Liver (tissue), 9 donors: ENCODE measurements around the gene SLC24A3. TPM values are rescaled to one million over a fixed set of nuclear protein-coding genes. Genes with fewer than 3 reads are reported as not detected.

Experiments
- DNase-seq: peaks from one replicate; pipeline ENCODE4 v3.0.0-alpha.2; 2017; ENCODE audit warnings: low spot score
- H3K27ac ChIP-seq, 2 donors: one replicate each; pipeline ENCODE4 v1.7.0; 2013; ENCODE audit warnings: inconsistent platforms in 2 of 2, low read length in 2 of 2, control low read depth in 1 of 2, low read depth in 1 of 2, mild to moderate bottlenecking in 1 of 2
- H3K27me3 ChIP-seq, 4 donors: one replicate each; pipeline versions ENCODE4 v1.6.1 to v1.7.0; 2013; ENCODE audit warnings: low read length in 3 of 4, inconsistent platforms in 1 of 4, mild to moderate bottlenecking in 1 of 4, moderate library complexity in 1 of 4; ENCODE audit not compliant: control insufficient read depth in 4 of 4, insufficient read depth in 4 of 4
- H3K36me3 ChIP-seq, 4 donors: one replicate each; pipeline versions ENCODE4 v1.6.1 to v1.7.0; 2013; ENCODE audit warnings: low read length in 3 of 4, mild to moderate bottlenecking in 3 of 4, low read depth in 1 of 4, moderate library complexity in 1 of 4; ENCODE audit not compliant: control insufficient read depth in 4 of 4, insufficient read depth in 3 of 4
- H3K4me1 ChIP-seq, 4 donors: one replicate each; pipeline versions ENCODE4 v1.6.1 to v1.7.0; 2013; ENCODE audit warnings: low read length in 3 of 4, mild to moderate bottlenecking in 3 of 4, moderate library complexity in 1 of 4; ENCODE audit not compliant: control insufficient read depth in 4 of 4, insufficient read depth in 4 of 4
- H3K4me3 ChIP-seq, 3 donors: one replicate each; pipeline versions ENCODE4 v1.6.1 to v1.7.0; 2013; ENCODE audit warnings: low read length in 3 of 3, control low read depth in 1 of 3, low read depth in 1 of 3, mild to moderate bottlenecking in 1 of 3
- H3K9ac ChIP-seq, 2 donors: one replicate each; pipeline ENCODE4 v1.7.0; 2013; ENCODE audit warnings: low read length in 2 of 2, mild to moderate bottlenecking in 2 of 2, moderate library complexity in 2 of 2, control low read depth in 1 of 2, low read depth in 1 of 2
- H3K9me3 ChIP-seq, 4 donors: one replicate each; pipeline versions ENCODE4 v1.6.1 to v1.7.0; 2013; ENCODE audit warnings: low read length in 3 of 4; ENCODE audit not compliant: control insufficient read depth in 4 of 4
- EGR1 ChIP-seq, 2 donors: IDR thresholded peaks; 2 replicates each; pipeline ENCODE4 v1.6.1; 2016 to 2018; ENCODE audit warnings: antibody characterized with exemption in 2 of 2, low read depth in 2 of 2
- FOXA1 ChIP-seq: IDR thresholded peaks from 2 replicates; pipeline ENCODE4 v1.6.1; 2016; ENCODE audit warnings: antibody characterized with exemption
- FOXA2 ChIP-seq: IDR thresholded peaks from 2 replicates; pipeline ENCODE4 v1.6.1; 2016; ENCODE audit warnings: antibody characterized with exemption
- GABPA ChIP-seq, 2 donors: IDR thresholded peaks in 1 of 2; conservative IDR thresholded peaks in 1 of 2; 2 replicates each; pipeline ENCODE4 v1.6.1; 2016; ENCODE audit warnings: antibody characterized with exemption in 2 of 2, mild to moderate bottlenecking in 1 of 2, moderate library complexity in 1 of 2
- HNF4A ChIP-seq, 2 donors: conservative IDR thresholded peaks; 2 replicates each; pipeline ENCODE4 v1.6.1; 2016; ENCODE audit warnings: antibody characterized with exemption in 2 of 2, mild to moderate bottlenecking in 2 of 2
- HNF4G ChIP-seq: IDR thresholded peaks from 2 replicates; pipeline ENCODE4 v1.6.1; 2016; ENCODE audit warnings: antibody characterized with exemption
- JUND ChIP-seq, 2 donors: IDR thresholded peaks; 2 replicates each; pipeline ENCODE4 v1.6.1; 2016; ENCODE audit warnings: antibody characterized with exemption in 2 of 2
- NR2F2 ChIP-seq: IDR thresholded peaks from 2 replicates; pipeline ENCODE4 v1.6.1; 2016; ENCODE audit warnings: antibody characterized with exemption
- RAD21 ChIP-seq, 2 donors: IDR thresholded peaks; 2 replicates each; pipeline ENCODE4 v1.6.1; 2016; ENCODE audit warnings: antibody characterized with exemption in 2 of 2, mild to moderate bottlenecking in 2 of 2
- RXRA ChIP-seq, 2 donors: IDR thresholded peaks; 2 replicates each; pipeline ENCODE4 v1.6.1; 2017 to 2018; ENCODE audit warnings: antibody characterized with exemption in 2 of 2, mild to moderate bottlenecking in 1 of 2
- SP1 ChIP-seq: IDR thresholded peaks from 2 replicates; pipeline ENCODE4 v1.6.1; 2018; ENCODE audit warnings: antibody characterized with exemption, mild to moderate bottlenecking
- TAF1 ChIP-seq: conservative IDR thresholded peaks from 2 replicates; pipeline ENCODE4 v1.6.1; 2016; ENCODE audit warnings: antibody characterized with exemption, mild to moderate bottlenecking
- YY1 ChIP-seq: IDR thresholded peaks from 2 replicates; pipeline ENCODE4 v1.6.1; 2016; ENCODE audit warnings: antibody characterized with exemption, mild to moderate bottlenecking
- WGBS: extraction: QIAGEN DNeasy Blood & Tissue Kit; methylation state at CpG from one replicate; pipeline ENCODE4 v1.1.7; 2013; 5-methylcytosine and 5-hydroxymethylcytosine counted together
- polyA plus RNA-seq, 2 donors: library from polyadenylated mRNA; stranded (reverse) in 1 of 2; unstranded in 1 of 2; fragments of 200-250 nt in 1 of 2; fragments of >200 nt in 1 of 2; fragmentation: Nextera tagmentation in 1 of 2; extraction: Ambion mirVana in 1 of 2; gene quantifications; one replicate each; pipeline versions ENCODE4 v1.2.1 to v1.2.3, GENCODE V29; 2013 to 2015
- total RNA-seq, 2 donors: library from RNA; depleted of rRNA; stranded (reverse); fragments of >200 nt; gene quantifications; one replicate each; pipeline ENCODE4 v1.2.3, GENCODE V29; 2014
- TF ChIP-seq, protein P1 (sequence below): IDR thresholded peaks from 2 replicates; pipeline ENCODE4 v1.6.1; 2016; ENCODE audit warnings: antibody characterized with exemption, mild to moderate bottlenecking
- TF ChIP-seq, protein P2 (sequence below): IDR thresholded peaks from 2 replicates; pipeline ENCODE4 v1.6.1; 2016; ENCODE audit warnings: antibody characterized with exemption
- TF ChIP-seq, protein P3 (sequence below): IDR thresholded peaks from 2 replicates; pipeline ENCODE4 v1.6.1; 2016; ENCODE audit warnings: antibody characterized with exemption
- TF ChIP-seq, protein P4 (sequence below): IDR thresholded peaks from 2 replicates; pipeline ENCODE4 v1.6.1; 2016; ENCODE audit warnings: antibody characterized with exemption
- TF ChIP-seq, protein P5 (sequence below): fragments of 150-350 bp; IDR thresholded peaks from 2 replicates; pipeline ENCODE4 v1.5.1; 2017; ENCODE audit warnings: improper control_type of control experiment, low read depth, low read length; ENCODE audit not compliant: missing input control
- donor health status: healthy.
- donor health status: healthy.
- donor health status: healthy.
- donor health status: healthy.
- donor health status: healthy.

The SLC24A3 gene
- total and polyA plus RNA-seq, 4 donors, result 0.28 to 1.8 (median 0.46) TPM

DNA sequence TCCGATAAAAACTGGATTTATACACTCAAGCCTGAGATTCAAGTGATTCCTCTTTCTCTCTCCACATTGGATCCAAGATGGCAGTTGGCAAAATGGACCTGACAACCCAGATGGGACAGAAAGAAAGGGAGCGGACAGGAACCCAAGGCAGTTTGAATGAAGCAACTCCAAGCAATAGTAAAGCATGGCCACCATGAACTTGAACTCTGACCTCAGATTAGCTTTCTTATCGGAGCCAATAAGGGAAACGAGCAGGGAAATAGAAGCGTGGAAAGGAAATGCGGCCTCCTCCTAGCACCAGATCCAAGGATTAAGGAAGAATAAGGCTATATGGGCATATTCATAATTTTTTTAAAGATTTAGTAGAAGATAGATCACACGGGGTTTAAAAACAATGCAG, 332.2 kb downstream of the SLC24A3 start:
- 81% methylated on average over 7 of the region's 7 CpGs for WGBS
- H3K9me3 ChIP-seq, result no peaks in the 10 kb centered on the region

More for the DNA sequence above, 332.2 kb downstream of the SLC24A3 start:
- no peaks in the 10 kb centered on the region for H3K4me1 ChIP-seq
- H3K27me3 ChIP-seq, result peaks cover 0 to 2% (median 0%) of the 10 kb centered on the region in 4 donors
- TF ChIP-seq RXRA (IDR thresholded peaks at IDR 0.05) (no peak), FOXA1 (no peak), GABPA (IDR thresholded peaks at IDR 0.05 in 1 of 2, conservative IDR thresholded peaks at IDR 0.05 in 1 of 2) (no peak), YY1 (no peak), HNF4G (no peak), TAF1 (no peak), NR2F2 (no peak), JUND (IDR thresholded peaks at IDR 0.05) (no peak), SP1 (no peak), HNF4A (conservative IDR thresholded peaks at IDR 0.05) (no peak), RAD21 (IDR thresholded peaks at IDR 0.05) (no peak), FOXA2 (no peak), EGR1 (IDR thresholded peaks at IDR 0.05; ENCODE audit: low read depth in 2 of 2) (no peak)
- TF ChIP-seq, protein P1, sequence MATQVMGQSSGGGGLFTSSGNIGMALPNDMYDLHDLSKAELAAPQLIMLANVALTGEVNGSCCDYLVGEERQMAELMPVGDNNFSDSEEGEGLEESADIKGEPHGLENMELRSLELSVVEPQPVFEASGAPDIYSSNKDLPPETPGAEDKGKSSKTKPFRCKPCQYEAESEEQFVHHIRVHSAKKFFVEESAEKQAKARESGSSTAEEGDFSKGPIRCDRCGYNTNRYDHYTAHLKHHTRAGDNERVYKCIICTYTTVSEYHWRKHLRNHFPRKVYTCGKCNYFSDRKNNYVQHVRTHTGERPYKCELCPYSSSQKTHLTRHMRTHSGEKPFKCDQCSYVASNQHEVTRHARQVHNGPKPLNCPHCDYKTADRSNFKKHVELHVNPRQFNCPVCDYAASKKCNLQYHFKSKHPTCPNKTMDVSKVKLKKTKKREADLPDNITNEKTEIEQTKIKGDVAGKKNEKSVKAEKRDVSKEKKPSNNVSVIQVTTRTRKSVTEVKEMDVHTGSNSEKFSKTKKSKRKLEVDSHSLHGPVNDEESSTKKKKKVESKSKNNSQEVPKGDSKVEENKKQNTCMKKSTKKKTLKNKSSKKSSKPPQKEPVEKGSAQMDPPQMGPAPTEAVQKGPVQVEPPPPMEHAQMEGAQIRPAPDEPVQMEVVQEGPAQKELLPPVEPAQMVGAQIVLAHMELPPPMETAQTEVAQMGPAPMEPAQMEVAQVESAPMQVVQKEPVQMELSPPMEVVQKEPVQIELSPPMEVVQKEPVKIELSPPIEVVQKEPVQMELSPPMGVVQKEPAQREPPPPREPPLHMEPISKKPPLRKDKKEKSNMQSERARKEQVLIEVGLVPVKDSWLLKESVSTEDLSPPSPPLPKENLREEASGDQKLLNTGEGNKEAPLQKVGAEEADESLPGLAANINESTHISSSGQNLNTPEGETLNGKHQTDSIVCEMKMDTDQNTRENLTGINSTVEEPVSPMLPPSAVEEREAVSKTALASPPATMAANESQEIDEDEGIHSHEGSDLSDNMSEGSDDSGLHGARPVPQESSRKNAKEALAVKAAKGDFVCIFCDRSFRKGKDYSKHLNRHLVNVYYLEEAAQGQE, result no peak
- TF ChIP-seq, protein P2, sequence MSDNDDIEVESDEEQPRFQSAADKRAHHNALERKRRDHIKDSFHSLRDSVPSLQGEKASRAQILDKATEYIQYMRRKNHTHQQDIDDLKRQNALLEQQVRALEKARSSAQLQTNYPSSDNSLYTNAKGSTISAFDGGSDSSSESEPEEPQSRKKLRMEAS, result no peak
- TF ChIP-seq, protein P3, sequence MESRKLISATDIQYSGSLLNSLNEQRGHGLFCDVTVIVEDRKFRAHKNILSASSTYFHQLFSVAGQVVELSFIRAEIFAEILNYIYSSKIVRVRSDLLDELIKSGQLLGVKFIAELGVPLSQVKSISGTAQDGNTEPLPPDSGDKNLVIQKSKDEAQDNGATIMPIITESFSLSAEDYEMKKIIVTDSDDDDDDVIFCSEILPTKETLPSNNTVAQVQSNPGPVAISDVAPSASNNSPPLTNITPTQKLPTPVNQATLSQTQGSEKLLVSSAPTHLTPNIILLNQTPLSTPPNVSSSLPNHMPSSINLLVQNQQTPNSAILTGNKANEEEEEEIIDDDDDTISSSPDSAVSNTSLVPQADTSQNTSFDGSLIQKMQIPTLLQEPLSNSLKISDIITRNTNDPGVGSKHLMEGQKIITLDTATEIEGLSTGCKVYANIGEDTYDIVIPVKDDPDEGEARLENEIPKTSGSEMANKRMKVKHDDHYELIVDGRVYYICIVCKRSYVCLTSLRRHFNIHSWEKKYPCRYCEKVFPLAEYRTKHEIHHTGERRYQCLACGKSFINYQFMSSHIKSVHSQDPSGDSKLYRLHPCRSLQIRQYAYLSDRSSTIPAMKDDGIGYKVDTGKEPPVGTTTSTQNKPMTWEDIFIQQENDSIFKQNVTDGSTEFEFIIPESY, result no peak
- TF ChIP-seq, protein P4, sequence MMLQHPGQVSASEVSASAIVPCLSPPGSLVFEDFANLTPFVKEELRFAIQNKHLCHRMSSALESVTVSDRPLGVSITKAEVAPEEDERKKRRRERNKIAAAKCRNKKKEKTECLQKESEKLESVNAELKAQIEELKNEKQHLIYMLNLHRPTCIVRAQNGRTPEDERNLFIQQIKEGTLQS, result no peak
- TF ChIP-seq, protein P5, sequence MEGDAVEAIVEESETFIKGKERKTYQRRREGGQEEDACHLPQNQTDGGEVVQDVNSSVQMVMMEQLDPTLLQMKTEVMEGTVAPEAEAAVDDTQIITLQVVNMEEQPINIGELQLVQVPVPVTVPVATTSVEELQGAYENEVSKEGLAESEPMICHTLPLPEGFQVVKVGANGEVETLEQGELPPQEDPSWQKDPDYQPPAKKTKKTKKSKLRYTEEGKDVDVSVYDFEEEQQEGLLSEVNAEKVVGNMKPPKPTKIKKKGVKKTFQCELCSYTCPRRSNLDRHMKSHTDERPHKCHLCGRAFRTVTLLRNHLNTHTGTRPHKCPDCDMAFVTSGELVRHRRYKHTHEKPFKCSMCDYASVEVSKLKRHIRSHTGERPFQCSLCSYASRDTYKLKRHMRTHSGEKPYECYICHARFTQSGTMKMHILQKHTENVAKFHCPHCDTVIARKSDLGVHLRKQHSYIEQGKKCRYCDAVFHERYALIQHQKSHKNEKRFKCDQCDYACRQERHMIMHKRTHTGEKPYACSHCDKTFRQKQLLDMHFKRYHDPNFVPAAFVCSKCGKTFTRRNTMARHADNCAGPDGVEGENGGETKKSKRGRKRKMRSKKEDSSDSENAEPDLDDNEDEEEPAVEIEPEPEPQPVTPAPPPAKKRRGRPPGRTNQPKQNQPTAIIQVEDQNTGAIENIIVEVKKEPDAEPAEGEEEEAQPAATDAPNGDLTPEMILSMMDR, result no peak
- H3K36me3 ChIP-seq, result no peaks in the 10 kb centered on the region
- H3K4me3 ChIP-seq, result no peak overlapping the region
- no peak overlapping the region for H3K9ac ChIP-seq
- DNase-seq, result no peak
- H3K27ac ChIP-seq, result no peak overlapping the region
